Body of pancreas (tissue), 4 donors: ENCODE results near the gene TMEM134.

Experiments used
- POLR2A ChIP-seq, 3 donors: fragments of 450-650 bp; IDR thresholded peaks; one replicate each; pipeline ENCODE4 v1.6.1; 2016; ENCODE audit warnings: antibody characterized with exemption in 3 of 3, mild to moderate bottlenecking in 2 of 3
- TF ChIP-seq, protein P1 (sequence below), 7 experiments: fragments of 450-650 bp in 4 of 7; fragments of 200-600 bp in 3 of 7; sonication (generic) in 3 of 7; IDR thresholded peaks; one replicate each; pipeline ENCODE4 v1.5.1; 2016 to 2019; ENCODE audit warnings: antibody characterized with exemption in 7 of 7

DNA sequence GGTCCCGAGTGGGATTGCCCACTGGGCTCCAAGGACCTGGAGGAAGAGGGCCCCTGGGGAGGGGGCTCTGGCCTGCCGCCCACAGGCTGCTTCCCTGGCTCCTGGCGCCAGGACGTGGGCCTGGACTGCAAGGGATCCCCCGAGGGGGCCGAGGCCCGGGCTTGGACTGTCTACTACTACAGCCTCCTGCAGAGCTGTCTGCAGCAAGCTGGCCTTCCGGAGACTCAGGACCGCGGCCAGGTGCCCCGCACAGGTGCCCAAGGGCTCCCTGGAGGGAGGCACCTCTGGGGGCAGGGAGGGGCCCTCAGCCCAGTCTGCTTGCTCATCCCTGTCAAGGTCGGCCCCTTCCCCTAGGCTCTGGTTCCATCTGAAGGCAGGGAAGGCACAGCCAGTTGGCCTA is 51.6 kb downstream of the TMEM134 start:
- TF ChIP-seq, protein P1, sequence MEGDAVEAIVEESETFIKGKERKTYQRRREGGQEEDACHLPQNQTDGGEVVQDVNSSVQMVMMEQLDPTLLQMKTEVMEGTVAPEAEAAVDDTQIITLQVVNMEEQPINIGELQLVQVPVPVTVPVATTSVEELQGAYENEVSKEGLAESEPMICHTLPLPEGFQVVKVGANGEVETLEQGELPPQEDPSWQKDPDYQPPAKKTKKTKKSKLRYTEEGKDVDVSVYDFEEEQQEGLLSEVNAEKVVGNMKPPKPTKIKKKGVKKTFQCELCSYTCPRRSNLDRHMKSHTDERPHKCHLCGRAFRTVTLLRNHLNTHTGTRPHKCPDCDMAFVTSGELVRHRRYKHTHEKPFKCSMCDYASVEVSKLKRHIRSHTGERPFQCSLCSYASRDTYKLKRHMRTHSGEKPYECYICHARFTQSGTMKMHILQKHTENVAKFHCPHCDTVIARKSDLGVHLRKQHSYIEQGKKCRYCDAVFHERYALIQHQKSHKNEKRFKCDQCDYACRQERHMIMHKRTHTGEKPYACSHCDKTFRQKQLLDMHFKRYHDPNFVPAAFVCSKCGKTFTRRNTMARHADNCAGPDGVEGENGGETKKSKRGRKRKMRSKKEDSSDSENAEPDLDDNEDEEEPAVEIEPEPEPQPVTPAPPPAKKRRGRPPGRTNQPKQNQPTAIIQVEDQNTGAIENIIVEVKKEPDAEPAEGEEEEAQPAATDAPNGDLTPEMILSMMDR (IDR thresholded peaks at IDR 0.05): no peak
- no peak for TF ChIP-seq POLR2A (IDR thresholded peaks at IDR 0.05)
